OCI-LY7 (cell line): Measurements from ENCODE around the gene KCNJ12. TPM values are rescaled to one million over a fixed set of nuclear protein-coding genes. Genes with fewer than 3 reads are reported as not detected.
"Not testable (repeated sequence)": the region's sequence is repeated elsewhere in the genome, so short reads cannot be mapped to it uniquely, and the experiment has no call there.

Source experiments
- BruUV-seq: library from RNA; stranded (reverse); fragments of 400-500 nt; replicated peaks from 2 replicates; lab custom pipeline; 2021; lab: Mats Ljungman, UMichigan
- CTCF ChIA-PET: fragments of 300-600 bp; sonication (Branson Sonifier 250); formaldehyde crosslinking; loops from one replicate; lab custom pipeline; 2022; ENCODE audit warnings: antibody characterized with exemption; ENCODE audit not compliant: unreplicated experiment; lab: Charles Lee
- POLR2A ChIA-PET: fragments of 300-600 bp; sonication (Branson Sonifier 250); formaldehyde crosslinking; loops from one replicate; lab custom pipeline; 2022; ENCODE audit warnings: antibody characterized with exemption; lab: Charles Lee
- DNase-seq: peaks from one replicate; pipeline ENCODE4 v3.0.0-alpha.2; 2015; ENCODE audit warnings: low spot score
- H2AFZ ChIP-seq: fragments of 200-600 bp; sonication (generic), shearing (Covaris generic); 2 replicates; pipeline ENCODE4 v1.6.1; 2014; ENCODE audit warnings: mild to moderate bottlenecking, antibody characterized with exemption, low read length, moderate library complexity
- H3K27ac ChIP-seq: fragments of 200-600 bp; sonication (generic); 2 replicates; pipeline ENCODE4 v1.5.1; 2014; ENCODE audit warnings: mixed run types, low read depth, mild to moderate bottlenecking, moderate library complexity, low read length, inconsistent platforms; ENCODE audit not compliant: poor library complexity, severe bottlenecking
- H3K36me3 ChIP-seq: fragments of 200-600 bp; sonication (generic); 2 replicates; pipeline ENCODE4 v1.6.1; 2014; ENCODE audit warnings: mild to moderate bottlenecking, antibody characterized with exemption, low read length, moderate library complexity, mixed read lengths; ENCODE audit not compliant: insufficient read depth
- H3K4me1 ChIP-seq: fragments of 200-600 bp; sonication (generic); 2 replicates; pipeline ENCODE4 v1.5.1; 2014; ENCODE audit warnings: mild to moderate bottlenecking, low read length; ENCODE audit not compliant: insufficient read depth, poor library complexity, severe bottlenecking
- H3K4me2 ChIP-seq: fragments of 200-600 bp; sonication (generic); 2 replicates; pipeline ENCODE4 v1.6.1; 2014; ENCODE audit warnings: mild to moderate bottlenecking, low read length
- H3K4me3 ChIP-seq: fragments of 200-600 bp; sonication (generic); 2 replicates; pipeline ENCODE4 v1.5.1; 2014; ENCODE audit warnings: mild to moderate bottlenecking, low read depth, low read length; ENCODE audit not compliant: poor library complexity, severe bottlenecking
- H3K79me2 ChIP-seq: fragments of 200-600 bp; sonication (generic); 2 replicates; pipeline ENCODE4 v1.6.1; 2016; ENCODE audit warnings: low read depth, mild to moderate bottlenecking, low read length, moderate library complexity, mixed read lengths; ENCODE audit not compliant: insufficient read depth
- H3K9me2 ChIP-seq: fragments of 200-600 bp; sonication (generic); 2 replicates; pipeline ENCODE4 v1.6.1; 2016; ENCODE audit warnings: mild to moderate bottlenecking, low read length, mixed read lengths; ENCODE audit not compliant: insufficient read depth
- H3K9me3 ChIP-seq: fragments of 200-600 bp; sonication (generic); 2 replicates; pipeline ENCODE4 v1.6.1; 2014; ENCODE audit warnings: mild to moderate bottlenecking, mixed run types, low read length, mixed read lengths
- H4K20me1 ChIP-seq: fragments of 200-600 bp; sonication (generic); 2 replicates; pipeline ENCODE4 v1.6.1; 2014; ENCODE audit warnings: mild to moderate bottlenecking, antibody characterized with exemption, low read length, moderate library complexity, mixed read lengths; ENCODE audit not compliant: insufficient read depth
- EZH2phosphoT487 ChIP-seq: fragments of 200-600 bp; sonication (generic); IDR thresholded peaks from 2 replicates; pipeline ENCODE4 v1.6.1; 2018; ENCODE audit warnings: low read depth, borderline replicate concordance, mild to moderate bottlenecking, mixed run types, antibody characterized with exemption, low read length, moderate library complexity, mixed read lengths
- intact Hi-C: fragments of 100-400 bp; cut with micrococcal nuclease; formaldehyde crosslinking; loops from one replicate; pipeline ENCODE4 v1.10.0; 2022; ENCODE audit not compliant: unreplicated experiment
- total RNA-seq, 2 experiments: library from RNA; depleted of rRNA in 1 of 2; stranded (reverse); fragments of >200 nt in 1 of 2; shearing (Covaris generic) in 1 of 2; gene quantifications; 2 replicates each; pipeline ENCODE4 v1.2.3, GENCODE V29; 2014 to 2022
- TF ChIP-seq, protein P1 (sequence below): fragments of 200-600 bp; sonication (generic); conservative IDR thresholded peaks from 2 replicates; pipeline ENCODE4 v1.5.1; 2014; ENCODE audit warnings: mild to moderate bottlenecking, antibody characterized with exemption, low read length, moderate library complexity, mixed read lengths

KCNJ12 gene
- total RNA-seq, 2 experiments from 2014 or later = 0.16 to 0.17 TPM

DNA sequence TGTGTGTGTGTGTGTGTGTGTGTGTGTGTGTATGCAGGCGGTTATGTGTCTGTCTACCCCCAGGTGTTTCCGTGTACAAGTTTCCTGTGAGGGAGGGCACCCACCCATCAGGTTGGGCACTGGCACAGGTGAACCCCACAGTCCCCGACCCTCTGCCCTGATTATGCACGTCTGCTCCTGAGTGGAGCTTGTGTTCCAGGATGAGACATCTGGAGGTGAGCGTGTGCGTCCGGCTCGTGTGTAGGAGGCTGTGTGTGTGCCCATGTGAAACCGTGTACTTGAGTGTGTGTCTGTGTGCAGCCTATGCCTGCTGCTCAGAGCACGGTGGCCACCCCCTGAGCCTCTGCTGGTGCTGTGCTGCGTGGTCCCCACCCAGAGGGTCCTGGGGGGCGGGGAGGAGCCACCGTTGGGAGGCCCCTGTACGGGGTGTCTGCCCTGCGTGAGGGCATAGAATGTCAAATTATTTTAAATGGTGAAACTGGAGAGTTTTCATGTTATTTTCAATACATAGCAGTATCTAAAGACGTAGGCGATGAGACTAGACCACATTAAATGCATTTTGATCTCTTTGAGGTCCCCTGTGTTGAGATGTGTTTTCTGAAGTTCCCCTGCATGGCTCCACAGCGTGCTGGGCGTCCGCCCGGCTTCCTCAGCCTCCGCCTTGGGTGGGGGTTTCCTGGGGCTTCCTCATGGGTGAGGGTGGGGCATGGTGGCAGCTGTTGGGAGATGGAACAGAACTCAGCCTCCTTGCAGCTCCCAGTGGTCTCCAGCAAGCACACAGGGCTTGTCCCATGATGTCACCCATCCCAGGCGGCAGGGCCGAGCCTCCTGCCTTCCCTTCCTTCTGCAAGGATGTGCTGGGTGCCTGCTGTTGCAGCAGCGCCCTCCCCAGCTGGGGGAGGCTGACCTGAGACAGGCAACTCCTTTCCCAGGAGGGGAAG, 43.4 kb downstream of the KCNJ12 start:
- CTCF ChIA-PET = interaction anchor here (0.9 kb wide), 1 partner anchor 45 kb away, joined by 3 read pairs; no protein-coding TSS in a partner anchor
- intact Hi-C loops = no loop called here
- DNase-seq = peak; percentile 53
- Histone ChIP-seq H2AFZ (peak overlapping the region; percentile 18; the same call in 1 of the 2 replicates), H3K4me3 (no peak overlapping the region), H3K9me2 (no peaks in the 10 kb centered on the region), H3K4me2 (peak overlapping the region; percentile 12; the same call in 1 of the 2 replicates), H4K20me1 (no peaks in the 10 kb centered on the region), H3K36me3 (no peaks in the 10 kb centered on the region), H3K4me1 (peaks cover 13% of the 10 kb centered on the region), H3K79me2 (no peaks in the 10 kb centered on the region), H3K27ac (no peak overlapping the region), H3K9me3 (no peaks in the 10 kb centered on the region)
- POLR2A ChIA-PET = no interaction called here
- no TSS peak for BruUV-seq
- TF ChIP-seq, protein P1, sequence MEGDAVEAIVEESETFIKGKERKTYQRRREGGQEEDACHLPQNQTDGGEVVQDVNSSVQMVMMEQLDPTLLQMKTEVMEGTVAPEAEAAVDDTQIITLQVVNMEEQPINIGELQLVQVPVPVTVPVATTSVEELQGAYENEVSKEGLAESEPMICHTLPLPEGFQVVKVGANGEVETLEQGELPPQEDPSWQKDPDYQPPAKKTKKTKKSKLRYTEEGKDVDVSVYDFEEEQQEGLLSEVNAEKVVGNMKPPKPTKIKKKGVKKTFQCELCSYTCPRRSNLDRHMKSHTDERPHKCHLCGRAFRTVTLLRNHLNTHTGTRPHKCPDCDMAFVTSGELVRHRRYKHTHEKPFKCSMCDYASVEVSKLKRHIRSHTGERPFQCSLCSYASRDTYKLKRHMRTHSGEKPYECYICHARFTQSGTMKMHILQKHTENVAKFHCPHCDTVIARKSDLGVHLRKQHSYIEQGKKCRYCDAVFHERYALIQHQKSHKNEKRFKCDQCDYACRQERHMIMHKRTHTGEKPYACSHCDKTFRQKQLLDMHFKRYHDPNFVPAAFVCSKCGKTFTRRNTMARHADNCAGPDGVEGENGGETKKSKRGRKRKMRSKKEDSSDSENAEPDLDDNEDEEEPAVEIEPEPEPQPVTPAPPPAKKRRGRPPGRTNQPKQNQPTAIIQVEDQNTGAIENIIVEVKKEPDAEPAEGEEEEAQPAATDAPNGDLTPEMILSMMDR = no peak
- no peak for TF ChIP-seq EZH2phosphoT487

DNA sequence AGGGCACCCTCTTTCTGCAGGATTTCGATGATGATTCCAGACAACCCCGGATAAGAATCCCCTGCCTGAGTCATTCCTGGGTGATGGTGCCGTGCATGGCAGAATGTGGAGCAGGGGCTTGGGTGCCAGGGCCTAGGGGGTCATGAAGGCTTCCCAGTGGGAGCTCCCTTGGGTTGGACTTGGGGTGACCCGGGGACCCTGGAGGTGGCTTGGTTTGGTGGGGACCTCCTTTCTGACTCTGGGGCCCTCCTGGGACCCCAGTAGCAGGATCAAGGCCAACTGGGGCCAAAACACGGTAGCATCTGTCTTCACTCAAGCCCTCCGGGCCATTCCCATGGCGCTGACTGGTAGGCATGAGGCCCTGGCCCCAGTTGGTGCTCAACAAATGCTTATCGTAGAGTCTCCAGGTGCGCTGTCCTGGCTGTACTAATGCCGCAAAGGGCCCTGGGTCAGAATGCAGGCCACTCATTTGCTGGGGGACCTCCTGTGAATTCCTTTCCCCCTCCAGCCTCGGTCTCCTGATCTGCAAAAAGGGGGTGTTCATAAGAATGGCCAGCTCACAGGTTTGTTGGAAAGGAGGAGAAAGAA, 44.4 kb downstream of the KCNJ12 start:
- H3K4me3 ChIP-seq, H3K27ac ChIP-seq, H2AFZ ChIP-seq, DNase-seq, H3K4me2 ChIP-seq, intact Hi-C loops, H3K9me2 ChIP-seq, CTCF ChIA-PET, H3K79me2 ChIP-seq, H3K9me3 ChIP-seq, POLR2A ChIA-PET, H3K36me3 ChIP-seq, H4K20me1 ChIP-seq, BruUV-seq: not testable (repeated sequence)
- peaks cover 13% of the 10 kb centered on the region for H3K4me1 ChIP-seq

DNA sequence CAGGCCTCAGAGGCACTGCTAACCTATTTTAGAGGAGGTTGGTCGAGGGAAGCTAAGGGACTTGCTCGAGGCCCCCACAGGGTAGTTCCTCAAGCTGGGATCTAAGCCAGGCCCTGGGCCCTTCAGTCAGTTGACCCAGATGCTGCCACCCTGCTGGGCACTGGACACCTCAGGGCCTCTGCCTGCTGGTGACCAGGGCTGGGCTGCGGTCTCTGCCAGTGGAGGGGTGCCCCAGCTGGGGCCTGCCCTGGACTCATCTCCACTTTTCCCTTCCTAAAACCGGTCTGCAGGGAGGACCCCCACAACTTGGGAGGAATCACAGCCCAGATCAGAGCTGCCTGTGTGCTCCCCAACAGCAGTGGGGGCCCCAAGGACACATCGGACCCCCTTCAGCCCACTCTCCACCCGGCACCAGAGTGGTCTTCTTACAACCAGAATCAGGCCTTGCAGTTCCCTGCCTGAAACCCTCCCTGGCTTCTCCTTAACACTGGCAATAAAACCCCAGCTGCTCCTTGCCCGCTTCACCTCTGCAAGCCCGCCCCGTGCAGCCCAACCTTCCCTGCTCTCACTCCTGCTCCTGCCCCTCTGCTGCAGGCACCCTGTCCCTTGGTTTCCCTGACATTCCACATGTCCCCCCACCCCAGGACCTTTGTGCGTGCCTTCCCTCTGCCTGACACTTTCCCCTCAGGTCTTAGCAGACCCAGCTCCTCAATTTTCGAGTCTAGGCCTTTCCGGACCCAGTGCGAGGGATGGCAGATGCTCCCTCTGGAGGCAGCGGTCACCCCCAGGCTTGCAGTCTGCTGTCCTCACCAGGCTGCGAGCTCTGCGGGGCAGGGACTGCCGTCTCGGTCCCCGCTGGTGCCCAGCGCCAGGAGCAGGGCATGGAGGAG, 45.5 kb downstream of the KCNJ12 start:
- H3K27ac ChIP-seq, H3K9me3 ChIP-seq, H3K4me3 ChIP-seq, H4K20me1 ChIP-seq, H3K36me3 ChIP-seq, POLR2A ChIA-PET, H3K4me2 ChIP-seq, DNase-seq, H3K9me2 ChIP-seq, BruUV-seq, CTCF ChIA-PET, intact Hi-C loops, H3K79me2 ChIP-seq, H2AFZ ChIP-seq: not testable (repeated sequence)
- peaks cover 13% of the 10 kb centered on the region for H3K4me1 ChIP-seq

DNA sequence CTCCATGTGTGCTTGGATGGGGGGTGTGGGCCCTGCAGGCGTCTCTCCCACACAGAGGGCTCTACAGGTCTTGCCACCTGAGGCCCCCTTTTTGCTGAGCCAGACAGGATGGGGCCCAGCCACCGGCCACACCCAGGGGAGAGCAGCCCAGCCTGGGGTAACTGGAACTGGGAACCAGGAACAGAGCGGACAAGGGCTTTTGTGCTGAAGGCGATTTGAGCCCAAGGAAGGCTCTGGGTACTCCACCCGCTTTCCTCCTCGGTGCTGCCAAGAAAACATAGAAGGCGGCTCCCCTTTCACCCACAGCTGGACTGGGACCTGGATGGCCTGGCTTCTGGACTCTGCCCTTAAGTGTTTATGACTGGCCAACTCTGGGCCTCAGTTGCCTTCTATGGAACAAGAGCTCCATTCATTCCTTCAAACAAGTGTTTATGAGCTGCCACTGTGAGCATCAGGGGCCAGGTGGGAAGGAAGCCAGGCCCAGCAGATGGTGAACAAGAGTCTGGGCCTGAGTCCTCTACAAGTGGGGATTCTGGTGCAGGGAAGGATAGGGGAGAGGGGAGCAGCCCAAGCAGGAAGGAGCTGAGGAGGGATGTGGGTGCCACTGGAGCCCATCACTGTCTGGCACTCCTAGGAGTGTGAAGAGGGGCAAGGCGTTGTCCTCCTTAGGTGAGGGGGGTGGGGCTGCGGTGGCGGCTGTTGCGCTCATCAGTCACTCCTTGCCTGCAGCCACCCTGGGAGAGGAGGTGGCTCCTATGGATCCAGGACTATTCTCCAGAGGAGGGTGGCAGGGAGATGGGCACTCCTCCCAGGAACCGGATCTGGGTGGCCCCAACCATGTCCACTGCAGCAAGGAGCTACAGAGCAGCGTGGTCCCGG, 46.4 kb downstream of the KCNJ12 start:
- H2AFZ ChIP-seq, H3K79me2 ChIP-seq, H3K9me2 ChIP-seq, H3K4me2 ChIP-seq, DNase-seq, H3K36me3 ChIP-seq, CTCF ChIA-PET, intact Hi-C loops, H3K27ac ChIP-seq, H4K20me1 ChIP-seq, H3K9me3 ChIP-seq, H3K4me3 ChIP-seq, POLR2A ChIA-PET, BruUV-seq: not testable (repeated sequence)
- H3K4me1 ChIP-seq = peaks cover 13% of the 10 kb centered on the region
